ENCODE results near the gene KANSL1L. TPM values are rescaled to one million over a fixed set of nuclear protein-coding genes. Genes with fewer than 3 reads are reported as not detected.

KANSL1L gene
- total and polyA plus RNA-seq, 8 donors = 2.6 to 128 (median 19.6) TPM

DNA sequence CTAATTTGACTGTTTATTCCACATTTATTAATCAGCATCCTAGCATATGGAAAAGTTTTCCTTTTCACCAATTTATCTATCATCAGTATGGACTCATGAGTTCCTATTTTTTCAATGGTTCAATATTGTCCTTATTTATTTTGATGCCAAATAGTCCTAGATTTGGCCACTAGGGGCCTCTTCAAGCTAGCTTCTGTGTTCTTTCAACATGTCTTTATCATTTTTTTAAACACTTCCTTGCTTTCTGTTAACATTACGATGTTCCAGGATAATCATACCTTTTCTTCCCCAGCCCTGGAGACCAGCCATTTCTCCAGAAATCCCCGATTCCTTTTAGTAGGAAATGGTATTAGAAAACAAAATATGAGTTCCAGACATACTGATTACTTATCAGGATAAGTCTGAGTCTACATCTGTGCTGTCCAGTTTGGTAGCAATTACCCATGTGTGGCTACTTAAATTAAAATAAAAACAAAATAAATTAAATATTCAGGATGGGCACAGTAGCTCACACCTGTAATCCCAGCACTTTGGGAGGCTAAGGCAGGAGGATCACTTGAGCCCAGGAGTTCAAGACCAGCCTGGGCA is 98.2 kb downstream of the KANSL1L start:
- H3K9me3 ChIP-seq = no peaks in the 10 kb centered on the region
- no peaks in the 10 kb centered on the region for H3K27me3 ChIP-seq
- H3K4me3 ChIP-seq = no peak overlapping the region
- DNase-seq = peak in 1 of 2 donors; percentile 44
- peaks cover 0 to 6% (median 0%) of the 10 kb centered on the region in 4 donors for H3K4me1 ChIP-seq
- intact Hi-C loops (cut with DNase I; ENCODE audit: low total_unique reads) = no loop called here
- H3K36me3 ChIP-seq = no peaks in the 10 kb centered on the region
- TF ChIP-seq POLR2AphosphoS5 (IDR thresholded peaks at IDR 0.05) (no peak), CTCF (IDR thresholded peaks at IDR 0.05) (peak in 4 of 7 experiments; percentile 22 to 71 (median 48)), EP300 (IDR thresholded peaks at IDR 0.05) (no peak)
- 7 to 18% (median 15%) methylated on average over 2 of the region's 2 CpGs for WGBS, 5 donors
- no peak overlapping the region for H3K27ac ChIP-seq

DNA sequence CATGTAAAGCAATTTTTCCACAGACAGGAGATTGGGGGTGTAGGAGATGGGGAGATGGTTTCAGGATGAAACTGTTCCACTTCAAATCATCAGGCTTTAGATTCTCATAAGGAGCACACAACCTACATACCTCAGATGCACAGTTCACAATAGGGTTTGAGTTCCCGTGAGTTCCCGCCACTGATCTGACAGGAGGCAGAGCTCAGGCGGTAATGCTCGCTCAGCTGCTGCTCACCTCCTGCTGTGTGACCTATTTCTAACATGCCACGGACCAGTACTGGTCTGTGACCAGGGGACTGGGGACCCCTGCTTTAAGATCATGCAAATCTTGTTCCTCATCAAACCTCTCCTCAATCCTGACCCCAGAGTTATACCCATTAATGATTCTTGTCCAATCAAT is 98.7 kb downstream of the KANSL1L start:
- no peak for DNase-seq
- no peak for TF ChIP-seq CTCF (IDR thresholded peaks at IDR 0.05)
- WGBS, 5 donors = 79 to 89% (median 87%) methylated on average over 5 of the region's 5 CpGs
- Histone ChIP-seq H3K4me1 (peaks cover 0 to 6% (median 0%) of the 10 kb centered on the region in 4 donors), H3K9me3 (no peaks in the 10 kb centered on the region), H3K27me3 (no peaks in the 10 kb centered on the region), H3K36me3 (no peaks in the 10 kb centered on the region), H3K4me3 (no peak overlapping the region), H3K27ac (no peak overlapping the region)
- intact Hi-C loops (cut with DNase I; ENCODE audit: low total_unique reads) = no loop called here

GRCh38 chr2:210063306-210063705 is 107.9 kb downstream of the KANSL1L start:
- no peak for TF ChIP-seq POLR2A (IDR thresholded peaks at IDR 0.05)
- no peak for TF ChIP-seq POLR2AphosphoS5 (IDR thresholded peaks at IDR 0.05)
- no peak for TF ChIP-seq EP300 (IDR thresholded peaks at IDR 0.05)
- no peak for TF ChIP-seq CTCF (IDR thresholded peaks at IDR 0.05)
- 94 to 100% (median 95%) methylated on average over 2 of the region's 2 CpGs for WGBS, 5 donors

GRCh38 chr2:210055825-210056224 is 115.4 kb downstream of the KANSL1L start:
- intact Hi-C loops (cut with DNase I; ENCODE audit: low total_unique reads) = no loop called here
- 92 to 100% (median 98%) methylated on average over 2 to 3 of the region's 3 CpGs for WGBS, 5 donors
- peaks cover 4 to 24% (median 13%) of the 10 kb centered on the region in 4 donors for H3K9me3 ChIP-seq
- no peaks in the 10 kb centered on the region for H3K27me3 ChIP-seq
- H3K27ac ChIP-seq = no peak overlapping the region
- H3K4me3 ChIP-seq = no peak overlapping the region
- H3K4me1 ChIP-seq = no peaks in the 10 kb centered on the region
- no peak for TF ChIP-seq CTCF (IDR thresholded peaks at IDR 0.05)
- TF ChIP-seq POLR2AphosphoS5 (IDR thresholded peaks at IDR 0.05) = no peak
- TF ChIP-seq POLR2A (IDR thresholded peaks at IDR 0.05) = no peak
- TF ChIP-seq EP300 (IDR thresholded peaks at IDR 0.05) = no peak
- peaks cover 0 to 52% (median 25%) of the 10 kb centered on the region in 4 donors for H3K36me3 ChIP-seq
- no peak for DNase-seq

More at GRCh38 chr2:210063306-210063705, 107.9 kb downstream of the KANSL1L start:
- H3K9me3 ChIP-seq = peaks cover 0 to 3% (median 0%) of the 10 kb centered on the region in 4 donors
- H3K4me3 ChIP-seq = no peak overlapping the region
- DNase-seq = no peak
- H3K27ac ChIP-seq = no peak overlapping the region
- H3K36me3 ChIP-seq = peaks cover 0 to 37% (median 11%) of the 10 kb centered on the region in 4 donors
- intact Hi-C loops (cut with DNase I; ENCODE audit: low total_unique reads) = no loop called here
- no peaks in the 10 kb centered on the region for H3K27me3 ChIP-seq
- no peaks in the 10 kb centered on the region for H3K4me1 ChIP-seq
